Measurements from ENCODE around the gene FOXC1.

The FOXC1 gene

DNA sequence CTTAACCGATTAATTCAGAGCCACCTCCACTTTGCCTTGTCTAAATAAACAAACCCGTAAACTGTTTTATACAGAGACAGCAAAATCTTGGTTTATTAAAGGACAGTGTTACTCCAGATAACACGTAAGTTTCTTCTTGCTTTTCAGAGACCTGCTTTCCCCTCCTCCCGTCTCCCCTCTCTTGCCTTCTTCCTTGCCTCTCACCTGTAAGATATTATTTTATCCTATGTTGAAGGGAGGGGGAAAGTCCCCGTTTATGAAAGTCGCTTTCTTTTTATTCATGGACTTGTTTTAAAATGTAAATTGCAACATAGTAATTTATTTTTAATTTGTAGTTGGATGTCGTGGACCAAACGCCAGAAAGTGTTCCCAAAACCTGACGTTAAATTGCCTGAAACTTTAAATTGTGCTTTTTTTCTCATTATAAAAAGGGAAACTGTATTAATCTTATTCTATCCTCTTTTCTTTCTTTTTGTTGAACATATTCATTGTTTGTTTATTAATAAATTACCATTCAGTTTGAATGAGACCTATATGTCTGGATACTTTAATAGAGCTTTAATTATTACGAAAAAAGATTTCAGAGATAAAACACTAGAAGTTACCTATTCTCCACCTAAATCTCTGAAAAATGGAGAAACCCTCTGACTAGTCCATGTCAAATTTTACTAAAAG is 2.7 kb downstream of the FOXC1 start:
- DNase-seq (ENCODE audit: low spot score): no peak

DNA sequence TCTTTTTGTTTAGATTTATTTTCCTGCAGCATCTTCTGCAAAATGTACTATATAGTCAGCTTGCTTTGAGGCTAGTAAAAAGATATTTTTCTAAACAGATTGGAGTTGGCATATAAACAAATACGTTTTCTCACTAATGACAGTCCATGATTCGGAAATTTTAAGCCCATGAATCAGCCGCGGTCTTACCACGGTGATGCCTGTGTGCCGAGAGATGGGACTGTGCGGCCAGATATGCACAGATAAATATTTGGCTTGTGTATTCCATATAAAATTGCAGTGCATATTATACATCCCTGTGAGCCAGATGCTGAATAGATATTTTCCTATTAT is 3.2 kb downstream of the FOXC1 start:
- DNase-seq (ENCODE audit: low spot score): peak; percentile 22

DNA sequence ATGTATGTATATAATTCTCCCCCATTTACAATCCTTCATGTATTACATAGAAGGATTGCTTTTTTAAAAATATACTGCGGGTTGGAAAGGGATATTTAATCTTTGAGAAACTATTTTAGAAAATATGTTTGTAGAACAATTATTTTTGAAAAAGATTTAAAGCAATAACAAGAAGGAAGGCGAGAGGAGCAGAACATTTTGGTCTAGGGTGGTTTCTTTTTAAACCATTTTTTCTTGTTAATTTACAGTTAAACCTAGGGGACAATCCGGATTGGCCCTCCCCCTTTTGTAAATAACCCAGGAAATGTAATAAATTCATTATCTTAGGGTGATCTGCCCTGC is 3.6 kb downstream of the FOXC1 start:
- DNase-seq (ENCODE audit: low spot score): no peak

DNA sequence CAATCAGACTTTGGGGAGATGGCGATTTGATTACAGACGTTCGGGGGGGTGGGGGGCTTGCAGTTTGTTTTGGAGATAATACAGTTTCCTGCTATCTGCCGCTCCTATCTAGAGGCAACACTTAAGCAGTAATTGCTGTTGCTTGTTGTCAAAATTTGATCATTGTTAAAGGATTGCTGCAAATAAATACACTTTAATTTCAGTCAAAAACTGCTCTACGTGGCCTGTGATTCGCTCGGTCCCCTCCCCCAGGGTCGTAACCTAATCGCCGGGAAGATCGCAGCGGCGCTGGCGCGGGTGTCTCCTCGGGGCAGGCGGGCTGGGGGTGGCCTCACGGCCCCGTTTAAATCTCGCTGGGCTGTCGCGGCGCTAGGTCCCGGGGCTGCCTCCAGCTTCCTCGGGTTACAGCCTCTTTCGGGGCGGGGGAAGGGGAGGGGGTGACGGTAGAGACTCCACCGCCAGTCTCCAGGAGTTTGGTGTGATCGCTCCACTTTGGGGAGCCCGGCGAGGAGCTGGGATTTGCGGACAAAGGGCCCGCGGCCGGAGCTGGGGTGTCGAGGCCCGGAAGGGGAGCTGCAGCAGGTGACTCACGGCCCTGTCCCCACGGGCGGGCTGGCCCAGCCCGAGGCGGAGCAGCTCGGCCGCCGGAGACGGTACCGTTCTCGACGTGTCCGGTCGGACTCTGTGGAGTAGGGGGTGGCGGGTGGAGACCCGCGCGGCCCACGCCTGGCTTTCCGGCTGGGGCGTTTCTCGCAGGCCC is 4.2 kb downstream of the FOXC1 start:
- no peak for DNase-seq (ENCODE audit: low spot score)

DNA sequence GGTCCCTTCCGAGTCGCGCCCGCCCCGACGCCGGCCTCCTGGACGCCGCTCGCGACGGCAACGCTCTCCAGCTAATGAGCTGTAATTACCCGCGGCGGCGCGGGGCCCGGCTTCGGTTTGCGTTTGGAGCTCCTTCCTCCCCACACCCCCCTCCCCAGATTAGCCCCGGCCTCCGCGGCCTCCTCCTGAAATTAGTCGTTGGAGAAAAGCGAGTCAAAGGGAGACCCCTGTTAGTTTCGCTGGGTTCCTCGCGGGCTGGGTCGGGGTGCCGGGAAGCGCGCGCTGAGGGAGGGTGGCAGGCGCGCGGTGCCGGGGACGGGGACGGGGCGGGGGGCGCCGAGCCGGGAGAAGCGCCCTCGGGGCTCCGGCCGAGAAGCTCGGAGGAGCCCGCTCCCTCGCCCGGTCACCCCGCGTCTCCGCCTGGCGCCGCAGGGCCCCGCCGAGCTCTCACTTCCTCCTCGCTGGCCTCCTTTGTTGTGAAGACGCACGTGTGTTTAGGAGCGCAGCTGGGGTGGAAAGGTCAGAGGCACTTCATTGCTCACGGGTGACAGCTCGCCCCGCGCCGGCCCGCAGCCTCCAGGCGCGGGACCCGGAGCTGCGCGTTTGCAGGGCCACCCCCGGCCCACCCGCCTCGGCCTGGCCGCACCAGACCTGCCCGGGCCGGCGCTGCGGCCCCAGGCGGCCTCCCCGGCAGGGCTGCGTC is 4.9 kb downstream of the FOXC1 start:
- DNase-seq (ENCODE audit: low spot score): no peak

DNA sequence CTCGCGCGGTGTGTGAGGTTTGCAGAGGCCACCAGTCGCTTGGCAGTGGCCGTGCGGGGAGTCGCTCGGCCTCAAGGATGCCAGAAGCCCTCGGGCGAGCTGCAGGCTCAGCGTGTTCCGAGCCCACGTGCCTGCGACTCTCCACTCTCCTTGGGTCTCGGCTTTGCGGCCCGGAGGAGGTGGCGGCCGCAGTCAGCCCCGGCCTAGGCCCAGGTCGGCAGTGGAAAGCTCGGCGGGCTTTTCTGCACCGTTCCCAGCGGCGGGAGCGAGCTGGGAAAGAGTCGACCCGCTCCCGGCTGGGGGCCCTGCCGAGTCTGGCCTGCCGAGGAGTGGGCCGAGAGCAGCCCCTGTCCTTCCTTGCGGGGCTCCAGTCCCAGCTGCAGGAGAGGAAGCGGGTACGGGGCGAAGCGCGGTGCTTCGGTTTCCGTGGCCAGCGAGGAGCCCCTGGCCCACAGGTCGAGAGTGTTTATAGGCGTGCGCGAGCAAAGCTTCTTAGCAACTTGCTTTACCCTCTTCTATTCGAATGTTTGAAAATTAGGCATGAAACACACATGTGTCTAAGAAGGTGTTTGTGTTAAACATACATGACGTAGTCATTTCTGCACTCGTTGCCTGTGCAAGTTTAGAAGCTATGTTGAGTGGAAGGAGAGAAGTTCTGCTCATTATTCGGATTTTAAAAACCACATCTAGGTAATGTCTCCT is 5.6 kb downstream of the FOXC1 start:
- DNase-seq (ENCODE audit: low spot score): no peak

DNA sequence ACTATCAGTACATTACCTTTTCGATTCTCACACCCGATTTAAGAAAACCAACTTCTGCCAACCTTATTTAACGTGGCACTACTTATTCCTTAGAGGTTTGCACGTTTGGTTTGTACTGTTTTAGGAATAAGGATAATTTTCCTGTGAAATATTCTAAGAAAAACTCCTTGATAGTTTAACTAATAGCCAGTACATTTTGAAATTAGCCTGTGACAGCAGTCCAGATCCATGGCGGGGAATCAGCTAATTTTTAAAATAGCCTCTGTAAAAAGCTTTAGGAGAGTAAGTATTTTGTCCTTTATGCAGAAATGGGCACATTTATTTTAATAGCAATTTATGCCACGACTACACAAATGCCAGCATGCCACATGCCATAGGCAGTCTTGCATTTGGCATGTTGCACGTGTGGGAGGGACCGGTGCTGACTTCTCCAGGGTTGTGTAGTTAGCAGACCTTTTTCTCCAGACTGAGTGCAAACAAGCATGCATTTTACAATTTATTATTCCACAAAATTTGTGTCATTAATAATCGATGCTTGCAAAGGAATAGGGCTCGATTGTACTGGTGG is 6.2 kb downstream of the FOXC1 start:
- DNase-seq (ENCODE audit: low spot score): no peak

DNA sequence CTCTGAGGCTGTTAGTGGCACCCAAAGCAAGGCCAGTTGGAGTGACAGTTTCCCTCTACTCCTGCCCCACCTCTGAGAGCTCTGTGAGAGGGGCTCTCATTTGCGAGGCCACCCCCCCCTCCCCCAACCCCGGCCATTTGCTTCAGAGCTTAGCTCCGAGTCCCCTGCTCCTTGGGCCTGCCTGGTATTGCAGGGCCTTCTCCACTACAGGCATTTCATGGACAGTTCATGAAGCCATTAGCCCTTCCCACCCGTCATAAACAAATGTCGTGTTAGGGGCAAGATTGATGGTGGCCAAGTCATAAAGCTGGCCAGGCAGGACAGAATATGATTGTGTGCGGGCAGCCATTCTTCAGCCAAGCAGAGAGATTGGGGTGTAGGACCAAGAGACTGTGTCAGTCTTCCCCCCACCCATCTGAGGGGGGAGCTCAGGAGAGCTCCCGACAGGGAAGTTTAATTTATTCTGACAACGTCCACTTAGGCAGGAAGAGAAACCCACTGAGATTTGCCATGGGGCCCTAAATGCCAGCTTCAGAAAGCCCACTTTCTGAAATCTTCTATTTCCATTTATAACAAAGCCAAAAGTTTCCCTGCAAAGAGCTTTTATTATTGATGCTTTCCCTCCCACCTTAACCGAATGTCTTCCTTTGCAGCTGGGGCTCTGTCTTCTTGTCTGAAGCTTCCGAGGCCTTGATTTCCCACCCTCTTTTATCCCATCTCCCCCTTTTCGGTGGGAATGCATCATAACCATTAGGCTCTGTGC is 7.2 kb downstream of the FOXC1 start:
- no peak for DNase-seq (ENCODE audit: low spot score)

DNA sequence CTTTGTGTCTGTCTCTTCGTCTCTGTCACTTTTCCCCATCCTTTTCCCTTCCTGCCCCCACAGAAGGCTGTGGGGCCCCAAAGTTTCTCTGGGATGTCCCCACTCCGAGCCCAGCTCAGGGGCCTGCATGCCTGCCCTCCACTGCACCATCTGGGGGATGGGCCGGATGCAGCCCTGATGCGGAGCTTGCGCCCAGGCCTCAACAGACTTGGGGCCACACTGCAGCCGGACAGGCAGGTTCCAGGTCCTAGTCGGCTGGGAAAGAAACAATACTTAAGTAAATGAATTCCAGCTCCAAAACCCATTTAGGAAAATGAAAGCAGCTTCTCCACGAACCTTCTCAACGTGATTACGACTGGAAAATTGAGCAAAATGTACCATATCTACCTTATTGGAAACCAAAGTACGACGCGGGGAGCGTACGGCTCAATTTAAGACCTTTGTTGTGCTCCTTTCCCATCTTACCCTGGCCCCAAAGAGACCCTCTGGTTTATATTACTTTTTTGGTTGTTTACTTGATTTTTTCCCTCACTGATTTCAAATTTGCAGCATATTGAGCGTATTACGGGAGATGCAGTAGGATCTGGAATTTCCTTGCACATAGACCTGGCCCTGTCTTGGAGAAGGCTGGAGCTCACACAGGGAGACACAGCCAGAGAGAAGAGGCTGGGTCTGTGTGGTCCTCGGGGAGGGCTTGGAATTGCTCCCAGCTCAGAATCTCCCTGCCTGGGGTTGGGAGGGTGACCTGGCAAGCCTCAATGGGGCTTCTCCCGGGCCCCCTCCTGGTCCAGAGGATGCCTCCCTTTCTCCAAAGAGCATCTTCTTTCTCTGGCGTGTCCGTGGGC is 8.0 kb downstream of the FOXC1 start:
- DNase-seq (ENCODE audit: low spot score): no peak

DNA sequence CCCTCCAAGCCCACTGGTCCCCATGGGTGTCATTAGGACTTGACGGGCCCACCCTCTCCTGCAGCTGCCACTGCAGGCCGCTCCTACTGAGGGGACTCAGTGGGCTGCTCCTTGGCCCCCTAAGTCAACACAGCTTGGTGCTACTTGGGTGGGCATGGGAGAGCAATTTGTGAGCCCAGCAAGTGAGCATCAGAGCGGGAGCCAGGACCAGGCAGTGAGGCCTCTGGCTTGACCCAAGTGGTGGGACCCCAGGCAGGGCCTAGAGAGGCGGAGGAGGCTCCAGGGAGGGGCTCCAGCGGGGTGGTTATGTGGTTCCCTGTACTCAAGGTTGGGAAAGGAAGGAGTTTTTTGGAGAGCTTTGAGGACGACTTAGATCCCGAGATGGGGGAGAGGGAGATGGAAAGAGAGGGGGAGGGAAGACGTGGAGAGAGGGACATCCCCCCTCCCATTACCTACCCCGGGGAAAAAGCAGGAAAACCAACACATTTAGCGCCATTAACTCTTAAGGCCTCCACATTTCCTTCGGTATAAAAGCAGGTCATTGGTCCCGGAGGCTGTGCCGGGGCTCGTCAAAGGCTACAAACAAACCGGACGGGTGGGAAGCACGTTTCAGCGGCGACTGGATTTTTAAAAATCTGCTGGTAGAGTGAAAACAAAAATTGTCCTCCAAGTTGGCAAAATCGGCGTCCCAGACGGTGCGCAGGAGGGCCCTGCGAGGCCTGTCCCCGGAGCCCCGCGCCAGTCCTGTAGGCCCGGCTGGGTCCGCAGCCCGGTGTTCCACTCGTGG is 8.8 kb downstream of the FOXC1 start:
- no peak for DNase-seq (ENCODE audit: low spot score)

DNA sequence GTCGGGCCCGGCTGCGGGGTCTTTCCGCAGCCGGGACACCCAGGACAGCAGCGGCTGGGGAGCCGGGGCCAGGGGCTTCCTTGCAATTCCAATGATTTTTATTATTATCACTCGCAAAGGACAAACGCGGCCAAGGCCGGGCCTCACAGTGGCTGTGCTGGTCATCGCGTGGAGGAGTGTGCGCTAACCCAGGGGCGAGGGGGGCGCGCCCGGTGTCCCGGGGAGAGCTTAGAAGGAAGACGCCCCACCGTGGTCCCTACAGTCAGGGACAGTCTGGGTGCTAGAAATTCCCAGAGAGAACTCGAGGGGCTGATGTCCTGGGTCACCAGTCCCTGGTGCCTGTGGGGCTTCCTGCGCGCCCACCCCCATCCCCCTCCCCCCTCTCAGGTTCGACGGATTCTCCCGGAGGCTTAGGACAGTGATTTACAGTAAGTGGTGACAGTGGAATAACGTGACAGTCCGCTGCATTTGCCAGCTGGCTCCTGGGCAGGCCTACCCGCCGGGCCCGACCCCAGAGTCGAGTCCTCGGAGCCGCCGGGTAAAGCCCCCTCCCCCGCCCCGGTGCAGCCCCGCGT is 9.5 kb downstream of the FOXC1 start:
- DNase-seq (ENCODE audit: low spot score): no peak

DNA sequence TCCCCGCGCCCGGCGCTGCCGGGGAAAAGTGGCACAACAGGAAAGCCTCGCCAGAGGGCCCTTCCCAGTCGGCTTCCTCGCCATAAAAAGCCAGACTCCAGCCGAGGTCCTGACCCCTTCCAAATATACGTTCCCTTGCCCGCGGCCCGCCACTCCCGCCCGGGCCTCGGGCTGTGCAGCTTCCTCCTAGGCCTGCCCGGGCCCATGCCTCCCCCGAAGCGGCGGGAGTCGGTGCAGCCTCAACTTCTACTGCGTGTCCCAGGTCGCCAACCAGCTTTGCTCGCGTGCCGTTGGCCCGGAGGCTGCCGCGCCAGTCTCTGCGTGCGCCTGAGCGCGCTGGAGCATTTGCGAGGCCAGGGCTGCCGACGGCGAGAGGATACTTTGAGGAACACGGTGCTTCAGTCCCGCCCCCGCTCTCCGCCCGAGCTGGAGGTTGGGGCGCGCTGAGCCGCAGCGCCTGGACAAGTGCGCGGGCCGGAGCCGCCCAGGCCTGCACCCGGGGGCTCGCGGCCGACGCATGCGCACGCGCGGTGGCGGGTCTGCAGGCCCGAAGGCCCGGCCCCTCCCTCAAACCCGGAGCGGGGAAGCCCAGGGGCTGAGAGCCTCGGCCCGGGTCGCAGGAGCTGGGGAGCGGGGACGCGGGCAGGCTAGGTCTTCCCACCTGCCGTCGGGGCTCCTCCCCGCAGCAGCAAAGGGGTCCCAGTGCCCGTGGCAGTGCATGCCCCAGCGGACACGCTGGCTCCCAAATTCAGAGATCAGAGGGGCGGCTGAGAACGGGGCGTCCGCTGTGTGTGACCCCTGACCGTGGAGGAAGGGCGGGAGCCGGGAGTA is 10.2 kb downstream of the FOXC1 start:
- no peak for DNase-seq (ENCODE audit: low spot score)

DNA sequence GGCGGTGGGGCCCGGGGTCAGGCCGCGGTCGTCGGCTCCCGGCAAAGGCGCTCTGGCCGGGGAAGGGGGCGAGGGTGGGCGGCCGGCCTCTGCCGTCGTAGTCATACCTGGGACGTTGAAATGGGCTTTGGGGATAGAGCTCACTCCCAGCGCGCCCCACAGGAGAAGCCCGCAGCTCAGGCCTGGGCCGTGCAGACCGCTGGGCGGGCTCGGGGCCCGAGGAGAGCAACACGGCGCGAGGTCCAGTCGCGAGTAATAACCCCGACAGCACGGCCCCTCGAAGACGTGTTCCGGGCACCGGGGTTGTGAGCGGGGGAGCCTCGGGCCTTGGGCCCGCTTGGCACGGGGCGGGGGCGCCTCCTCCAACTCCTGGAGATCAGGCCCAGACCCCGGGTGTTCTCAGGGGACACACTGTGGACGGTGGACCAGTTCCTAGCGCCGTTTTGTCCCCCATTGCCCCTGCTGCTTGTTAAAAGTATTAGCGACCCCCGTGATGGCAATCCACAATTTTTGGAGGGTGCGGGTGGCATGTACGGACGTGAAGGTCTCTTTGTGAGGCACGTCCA is 10.9 kb downstream of the FOXC1 start:
- DNase-seq (ENCODE audit: low spot score): no peak

DNA sequence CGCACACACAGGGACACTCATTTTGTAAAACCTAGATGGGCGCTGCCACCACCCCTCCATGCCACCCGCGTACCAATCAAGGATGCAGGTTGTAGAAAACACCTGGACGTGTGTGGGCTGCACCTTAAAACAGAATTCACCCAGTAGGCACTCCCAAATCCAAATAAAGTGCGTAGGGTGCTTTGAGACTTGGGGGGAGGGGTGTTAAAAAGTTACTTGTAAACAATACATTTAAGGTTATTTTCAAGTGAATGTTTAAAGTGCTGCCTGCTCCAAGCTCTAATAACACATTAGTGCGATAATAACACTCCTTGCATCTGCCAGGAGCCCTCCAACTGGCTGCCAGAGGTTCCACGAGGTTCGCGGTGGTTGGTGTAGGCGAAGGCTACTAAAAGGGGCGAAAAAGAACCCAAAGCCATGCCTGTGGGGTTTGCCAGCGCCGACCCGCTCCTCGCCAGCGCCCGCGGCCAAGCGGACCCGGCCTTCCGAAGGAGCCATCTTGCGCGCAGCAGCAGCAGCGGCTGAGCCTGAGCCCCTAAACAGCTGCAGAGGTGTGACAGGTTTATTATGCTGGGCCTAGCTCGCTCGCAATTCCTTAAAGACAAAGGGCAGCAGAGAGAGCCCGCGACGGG is 11.5 kb downstream of the FOXC1 start:
- DNase-seq (ENCODE audit: low spot score): no peak

DNA sequence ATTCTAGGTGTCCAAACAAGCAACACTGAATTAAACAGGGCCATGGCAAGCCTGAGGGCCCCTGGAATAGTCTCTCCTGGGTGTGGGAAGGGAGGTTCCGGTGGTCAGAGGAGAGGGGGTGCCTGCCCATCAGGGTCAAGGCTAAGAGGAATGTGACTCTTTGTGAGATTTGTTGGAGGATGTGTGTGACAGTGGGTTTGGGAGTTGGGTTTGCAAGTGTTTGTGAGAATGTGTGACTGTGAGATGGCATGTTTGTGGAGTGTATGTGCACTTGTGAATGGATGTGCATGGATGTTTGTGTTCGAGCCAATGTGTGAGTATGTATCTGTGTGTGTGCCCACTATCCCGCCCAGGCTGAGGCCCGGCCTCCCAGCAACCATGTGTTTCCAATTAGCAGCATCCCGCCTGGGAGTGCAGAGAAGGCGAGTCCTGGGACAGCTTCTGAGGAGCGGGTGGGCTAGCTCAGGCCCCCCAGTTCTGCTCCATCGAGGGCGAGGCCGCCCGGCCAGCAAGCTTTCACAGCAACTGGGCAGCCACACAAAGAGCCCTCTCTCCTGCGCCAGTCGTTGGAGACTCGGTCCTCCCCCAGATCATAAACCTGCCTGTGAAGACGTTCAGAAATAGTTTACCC is 12.6 kb downstream of the FOXC1 start:
- DNase-seq (ENCODE audit: low spot score): no peak

DNA sequence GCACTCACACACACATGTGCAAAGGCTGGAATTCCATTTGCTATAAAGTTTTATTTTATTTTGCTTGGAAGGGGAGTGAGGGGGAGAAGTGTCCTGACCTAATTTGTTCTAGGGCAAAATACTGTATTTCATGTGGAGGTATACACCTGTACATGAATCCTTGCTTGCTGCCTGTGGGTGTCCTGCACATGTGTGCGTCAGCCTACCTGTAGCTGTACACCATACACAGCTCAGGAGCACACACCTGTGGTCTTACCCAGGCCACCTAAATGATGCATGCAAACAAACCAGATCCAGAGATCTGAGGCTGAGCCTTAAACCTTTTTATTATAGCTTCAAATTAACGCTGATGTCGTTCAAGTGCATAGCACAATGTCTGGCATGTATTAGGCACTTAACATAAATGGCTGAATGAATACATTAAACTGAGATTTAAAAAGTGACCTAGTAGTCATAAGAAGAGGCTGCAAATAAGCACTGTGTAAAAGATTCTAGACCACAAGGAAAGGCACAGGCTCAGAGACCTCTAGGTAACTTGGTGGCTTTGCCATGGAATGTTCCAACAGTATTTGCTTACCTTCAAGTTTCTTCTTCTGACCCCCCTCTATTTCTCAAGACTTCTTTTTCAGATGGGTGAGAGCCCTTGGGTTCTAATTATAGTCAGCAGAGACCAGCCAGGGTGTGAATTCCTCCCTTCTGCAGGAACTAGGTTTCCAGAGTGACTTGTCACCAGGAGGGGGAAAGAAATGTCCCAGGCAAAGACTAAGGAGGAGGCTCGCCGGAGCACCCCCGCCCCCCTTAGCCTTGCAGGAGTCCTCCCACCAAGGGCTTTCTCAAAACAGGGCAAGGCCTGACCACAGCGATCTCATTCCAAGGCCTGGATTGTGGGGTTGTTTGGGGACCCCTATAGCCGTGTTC is 13.4 kb downstream of the FOXC1 start:
- DNase-seq (ENCODE audit: low spot score): no peak

DNA sequence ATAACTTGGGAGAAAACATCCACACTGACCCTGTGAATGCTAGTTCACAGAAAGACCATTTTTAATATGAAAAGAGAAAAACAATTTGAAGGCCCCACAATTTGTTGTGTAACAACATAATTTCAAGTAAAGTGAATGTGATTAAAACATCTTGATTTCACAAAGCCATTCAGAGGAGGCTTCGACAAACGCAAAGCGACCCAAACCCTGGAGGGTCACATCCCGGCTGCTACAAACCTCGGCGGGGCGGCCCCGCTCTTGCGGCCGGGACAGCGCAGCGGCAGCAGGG is 14.0 kb downstream of the FOXC1 start:
- DNase-seq (ENCODE audit: low spot score): no peak
